ENCODE data around the gene C21orf91.

GRCh38 chr21:17789656-17790055, 29.5 kb downstream of the C21orf91 start:
- TF ChIP-seq RARB (CRISPR knock-in tag; IDR thresholded peaks at IDR 0.05) = no peak
- no peak for TF ChIP-seq BACH2 (CRISPR knock-in tag; IDR thresholded peaks at IDR 0.05; ENCODE audit: borderline replicate concordance)
- TF ChIP-seq ARNTL (CRISPR knock-in tag; IDR thresholded peaks at IDR 0.05; ENCODE audit: borderline replicate concordance, low read depth) = no peak
- TF ChIP-seq, protein P1, sequence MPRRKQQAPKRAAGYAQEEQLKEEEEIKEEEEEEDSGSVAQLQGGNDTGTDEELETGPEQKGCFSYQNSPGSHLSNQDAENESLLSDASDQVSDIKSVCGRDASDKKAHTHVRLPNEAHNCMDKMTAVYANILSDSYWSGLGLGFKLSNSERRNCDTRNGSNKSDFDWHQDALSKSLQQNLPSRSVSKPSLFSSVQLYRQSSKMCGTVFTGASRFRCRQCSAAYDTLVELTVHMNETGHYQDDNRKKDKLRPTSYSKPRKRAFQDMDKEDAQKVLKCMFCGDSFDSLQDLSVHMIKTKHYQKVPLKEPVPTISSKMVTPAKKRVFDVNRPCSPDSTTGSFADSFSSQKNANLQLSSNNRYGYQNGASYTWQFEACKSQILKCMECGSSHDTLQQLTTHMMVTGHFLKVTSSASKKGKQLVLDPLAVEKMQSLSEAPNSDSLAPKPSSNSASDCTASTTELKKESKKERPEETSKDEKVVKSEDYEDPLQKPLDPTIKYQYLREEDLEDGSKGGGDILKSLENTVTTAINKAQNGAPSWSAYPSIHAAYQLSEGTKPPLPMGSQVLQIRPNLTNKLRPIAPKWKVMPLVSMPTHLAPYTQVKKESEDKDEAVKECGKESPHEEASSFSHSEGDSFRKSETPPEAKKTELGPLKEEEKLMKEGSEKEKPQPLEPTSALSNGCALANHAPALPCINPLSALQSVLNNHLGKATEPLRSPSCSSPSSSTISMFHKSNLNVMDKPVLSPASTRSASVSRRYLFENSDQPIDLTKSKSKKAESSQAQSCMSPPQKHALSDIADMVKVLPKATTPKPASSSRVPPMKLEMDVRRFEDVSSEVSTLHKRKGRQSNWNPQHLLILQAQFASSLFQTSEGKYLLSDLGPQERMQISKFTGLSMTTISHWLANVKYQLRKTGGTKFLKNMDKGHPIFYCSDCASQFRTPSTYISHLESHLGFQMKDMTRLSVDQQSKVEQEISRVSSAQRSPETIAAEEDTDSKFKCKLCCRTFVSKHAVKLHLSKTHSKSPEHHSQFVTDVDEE (CRISPR knock-in tag; IDR thresholded peaks at IDR 0.05) = no peak
- TF ChIP-seq ZFP3 (CRISPR knock-in tag; IDR thresholded peaks at IDR 0.05) = no peak

Measured in SK-N-SH treated with all-trans-retinoic acid at 6 μM for 48 hours (cell line).